DOHH2 (cell line): ENCODE data around the gene OTP.

Experiments used
- H3F3A ChIP-seq: fragments of 200-600 bp; sonication (generic), shearing (Covaris generic); 2 replicates; pipeline ENCODE4 v1.6.0; 2016; ENCODE audit warnings: antibody characterized with exemption, mild to moderate bottlenecking; ENCODE audit not compliant: control insufficient read depth, insufficient read depth
- H3K27ac ChIP-seq: fragments of 200-600 bp; sonication (generic); 2 replicates; pipeline ENCODE4 v1.5.1; 2014; ENCODE audit warnings: low read depth, mild to moderate bottlenecking, low read length, moderate library complexity
- H3K27me3 ChIP-seq: fragments of 200-600 bp; sonication (generic); 2 replicates; pipeline ENCODE4 v1.6.1; 2014; ENCODE audit warnings: mild to moderate bottlenecking, low read length, mixed read lengths; ENCODE audit not compliant: control insufficient read depth
- H3K36me3 ChIP-seq: fragments of 200-600 bp; sonication (generic); 2 replicates; pipeline ENCODE4 v1.6.1; 2014; ENCODE audit warnings: mild to moderate bottlenecking, low read length, moderate library complexity, mixed read lengths; ENCODE audit not compliant: control insufficient read depth
- H3K4me1 ChIP-seq: fragments of 200-600 bp; sonication (generic); 2 replicates; pipeline ENCODE4 v1.6.1; 2014; ENCODE audit warnings: mild to moderate bottlenecking, low read length, mixed read lengths; ENCODE audit not compliant: control insufficient read depth
- H3K4me2 ChIP-seq: fragments of 200-600 bp; sonication (generic); 2 replicates; pipeline ENCODE4 v1.6.0; 2014; ENCODE audit warnings: mild to moderate bottlenecking, low read length, moderate library complexity
- H3K4me3 ChIP-seq: fragments of 200-600 bp; sonication (generic); 2 replicates; pipeline ENCODE4 v1.5.1; 2014; ENCODE audit warnings: mild to moderate bottlenecking, low read length, mixed read lengths
- H3K79me2 ChIP-seq: fragments of 200-600 bp; sonication (generic); 2 replicates; pipeline ENCODE4 v1.6.1; 2014; ENCODE audit warnings: mild to moderate bottlenecking, low read length, mixed read lengths; ENCODE audit not compliant: control insufficient read depth
- H3K9me2 ChIP-seq: fragments of 200-600 bp; sonication (generic); replicated peaks from 2 replicates; pipeline ENCODE4 v1.6.1; 2014; ENCODE audit warnings: mild to moderate bottlenecking, low read length, mixed read lengths; ENCODE audit not compliant: control insufficient read depth
- H3K9me3 ChIP-seq: fragments of 200-600 bp; sonication (generic); 2 replicates; pipeline ENCODE4 v1.6.1; 2014; ENCODE audit warnings: antibody characterized with exemption, low read length, mixed read lengths; ENCODE audit not compliant: control insufficient read depth, insufficient read depth
- H4K20me1 ChIP-seq: fragments of 200-600 bp; sonication (generic); 2 replicates; pipeline ENCODE4 v1.6.0; 2014; ENCODE audit warnings: low read depth, mild to moderate bottlenecking, antibody characterized with exemption, low read length, moderate library complexity; ENCODE audit not compliant: control insufficient read depth, insufficient read depth
- EZH2phosphoT487 ChIP-seq: fragments of 200-600 bp; sonication (generic); IDR thresholded peaks from 2 replicates; pipeline ENCODE4 v1.6.1; 2017; ENCODE audit warnings: borderline replicate concordance, mild to moderate bottlenecking, antibody characterized with exemption, low read length, moderate library complexity, mixed read lengths
- TF ChIP-seq, protein P1 (sequence below): fragments of 200-600 bp; sonication (generic); IDR thresholded peaks from one replicate; pipeline ENCODE4 v1.5.1; 2014; ENCODE audit warnings: antibody characterized with exemption, mild to moderate bottlenecking, low read depth, low read length; ENCODE audit not compliant: poor library complexity, severe bottlenecking

OTP gene

DNA sequence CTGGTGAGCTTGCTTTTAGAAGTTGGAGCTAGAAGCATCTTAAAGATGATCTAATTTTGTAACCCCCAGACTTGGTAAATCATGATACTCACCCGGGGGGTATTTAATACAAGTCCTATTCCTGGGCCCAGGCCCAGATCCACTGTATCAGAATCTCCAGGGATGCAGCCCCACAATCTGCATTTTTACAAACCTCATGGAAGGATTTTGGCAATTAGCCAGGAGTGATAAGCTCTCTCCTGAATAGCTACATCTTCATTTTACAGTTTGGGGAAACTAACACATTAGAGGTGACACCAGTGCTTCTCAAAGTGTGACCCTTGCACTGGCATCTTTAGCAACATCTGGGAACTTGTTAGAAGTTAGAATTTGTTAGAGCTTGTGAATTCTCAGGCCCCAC, 31.2 kb upstream of the OTP start:
- no peak overlapping the region for H3K4me2 ChIP-seq
- 0 out of 2 replicates have a peak, but pooled peaks cover 3% of the 10 kb centered on the region for H3K27me3 ChIP-seq
- H3K9me2 ChIP-seq = no peaks in the 10 kb centered on the region; the same call in 1 of the 2 replicates
- no peak for TF ChIP-seq EZH2phosphoT487
- TF ChIP-seq, protein P1, sequence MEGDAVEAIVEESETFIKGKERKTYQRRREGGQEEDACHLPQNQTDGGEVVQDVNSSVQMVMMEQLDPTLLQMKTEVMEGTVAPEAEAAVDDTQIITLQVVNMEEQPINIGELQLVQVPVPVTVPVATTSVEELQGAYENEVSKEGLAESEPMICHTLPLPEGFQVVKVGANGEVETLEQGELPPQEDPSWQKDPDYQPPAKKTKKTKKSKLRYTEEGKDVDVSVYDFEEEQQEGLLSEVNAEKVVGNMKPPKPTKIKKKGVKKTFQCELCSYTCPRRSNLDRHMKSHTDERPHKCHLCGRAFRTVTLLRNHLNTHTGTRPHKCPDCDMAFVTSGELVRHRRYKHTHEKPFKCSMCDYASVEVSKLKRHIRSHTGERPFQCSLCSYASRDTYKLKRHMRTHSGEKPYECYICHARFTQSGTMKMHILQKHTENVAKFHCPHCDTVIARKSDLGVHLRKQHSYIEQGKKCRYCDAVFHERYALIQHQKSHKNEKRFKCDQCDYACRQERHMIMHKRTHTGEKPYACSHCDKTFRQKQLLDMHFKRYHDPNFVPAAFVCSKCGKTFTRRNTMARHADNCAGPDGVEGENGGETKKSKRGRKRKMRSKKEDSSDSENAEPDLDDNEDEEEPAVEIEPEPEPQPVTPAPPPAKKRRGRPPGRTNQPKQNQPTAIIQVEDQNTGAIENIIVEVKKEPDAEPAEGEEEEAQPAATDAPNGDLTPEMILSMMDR = no peak
- no peak overlapping the region for H3K4me3 ChIP-seq
- no peaks in the 10 kb centered on the region for H4K20me1 ChIP-seq
- no peaks in the 10 kb centered on the region for H3F3A ChIP-seq
- no peaks in the 10 kb centered on the region for H3K9me3 ChIP-seq
- no peaks in the 10 kb centered on the region for H3K36me3 ChIP-seq
- no peaks in the 10 kb centered on the region for H3K4me1 ChIP-seq
- H3K27ac ChIP-seq = no peak overlapping the region
- H3K79me2 ChIP-seq = no peaks in the 10 kb centered on the region

GRCh38 chr5:77663090-77663863, 24.8 kb upstream of the OTP start:
- H3K36me3 ChIP-seq = no peaks in the 10 kb centered on the region
- TF ChIP-seq, protein P1 = no peak
- TF ChIP-seq EZH2phosphoT487 = no peak
- H4K20me1 ChIP-seq = no peaks in the 10 kb centered on the region
- H3K4me1 ChIP-seq = no peaks in the 10 kb centered on the region
- H3K4me3 ChIP-seq = no peak overlapping the region
- no peaks in the 10 kb centered on the region for H3K79me2 ChIP-seq
- H3K9me2 ChIP-seq = no peaks in the 10 kb centered on the region
- no peaks in the 10 kb centered on the region for H3K9me3 ChIP-seq
- no peaks in the 10 kb centered on the region for H3F3A ChIP-seq
- 0 out of 2 replicates have a peak, but pooled peaks cover 2% of the 10 kb centered on the region for H3K27me3 ChIP-seq
- no peak overlapping the region for H3K27ac ChIP-seq
- H3K4me2 ChIP-seq = no peak overlapping the region

DNA sequence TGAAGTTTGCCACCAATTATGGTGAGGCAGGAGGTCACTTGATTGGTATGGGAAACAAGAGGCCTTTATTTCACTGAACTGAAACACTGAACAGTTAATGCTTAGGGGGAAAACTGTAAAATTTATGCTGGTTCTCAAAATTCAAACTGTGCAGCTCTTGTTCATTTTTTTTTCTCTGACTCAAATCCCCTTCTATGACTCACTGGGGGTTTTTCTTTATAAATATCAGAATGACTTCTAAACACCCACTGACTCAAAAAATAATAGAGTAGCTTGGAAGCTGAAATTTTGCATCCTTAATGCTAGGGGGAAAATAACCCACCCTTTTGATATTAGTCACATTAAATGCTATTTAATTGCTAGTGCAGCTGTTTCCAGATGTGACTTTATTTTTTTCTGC, 24.1 kb upstream of the OTP start:
- H3K4me3 ChIP-seq = no peak overlapping the region
- no peaks in the 10 kb centered on the region for H3K79me2 ChIP-seq
- H3K27ac ChIP-seq = no peak overlapping the region
- no peaks in the 10 kb centered on the region for H3K36me3 ChIP-seq
- TF ChIP-seq EZH2phosphoT487 = no peak
- TF ChIP-seq, protein P1 = no peak
- H3K9me2 ChIP-seq = no peaks in the 10 kb centered on the region
- H3K4me1 ChIP-seq = no peaks in the 10 kb centered on the region
- no peaks in the 10 kb centered on the region for H3F3A ChIP-seq
- no peaks in the 10 kb centered on the region for H3K9me3 ChIP-seq
- H3K4me2 ChIP-seq = no peak overlapping the region
- H3K27me3 ChIP-seq = 0 out of 2 replicates have a peak, but pooled peaks cover 2% of the 10 kb centered on the region
- no peaks in the 10 kb centered on the region for H4K20me1 ChIP-seq
